Right lobe of liver (tissue), 4 donors: ENCODE measurements around the gene FOXP1.

Experiments
- CTCF ChIP-seq, 4 donors: fragments of 200-600 bp in 3 of 4; fragments of 450-650 bp in 1 of 4; IDR thresholded peaks; one replicate each; pipeline versions ENCODE4 v1.5.1 to v1.8.0; 2016 to 2022; ENCODE audit warnings: antibody characterized with exemption in 4 of 4, mild to moderate bottlenecking in 2 of 4
- POLR2A ChIP-seq: fragments of 450-650 bp; IDR thresholded peaks from one replicate; pipeline ENCODE4 v1.6.1; 2017; ENCODE audit warnings: antibody characterized with exemption, mild to moderate bottlenecking
- donor health status: DM: no; HTN: no; CAD: no.
- donor health status: DM: no; HTN: no; CAD: no.
- donor health status: DM: no; HTN: yes; CAD: no.

- TF ChIP-seq POLR2A (no peak), CTCF (IDR thresholded peaks at IDR 0.05) (no peak)
Observed at GRCh38 chr3:71160785-71161546, 422.6 kb downstream of the FOXP1 start.
